HG02852 (cell line): ENCODE results near the gene NUDT16L1.

Source experiments
- ATAC-seq: cut with Tn5 transposase; IDR thresholded peaks from one replicate; pipeline ENCODE4 v1.9.1; 2021; ENCODE audit warnings: mild to moderate bottlenecking, moderate library complexity; ENCODE audit not compliant: unreplicated experiment

NUDT16L1 gene

DNA sequence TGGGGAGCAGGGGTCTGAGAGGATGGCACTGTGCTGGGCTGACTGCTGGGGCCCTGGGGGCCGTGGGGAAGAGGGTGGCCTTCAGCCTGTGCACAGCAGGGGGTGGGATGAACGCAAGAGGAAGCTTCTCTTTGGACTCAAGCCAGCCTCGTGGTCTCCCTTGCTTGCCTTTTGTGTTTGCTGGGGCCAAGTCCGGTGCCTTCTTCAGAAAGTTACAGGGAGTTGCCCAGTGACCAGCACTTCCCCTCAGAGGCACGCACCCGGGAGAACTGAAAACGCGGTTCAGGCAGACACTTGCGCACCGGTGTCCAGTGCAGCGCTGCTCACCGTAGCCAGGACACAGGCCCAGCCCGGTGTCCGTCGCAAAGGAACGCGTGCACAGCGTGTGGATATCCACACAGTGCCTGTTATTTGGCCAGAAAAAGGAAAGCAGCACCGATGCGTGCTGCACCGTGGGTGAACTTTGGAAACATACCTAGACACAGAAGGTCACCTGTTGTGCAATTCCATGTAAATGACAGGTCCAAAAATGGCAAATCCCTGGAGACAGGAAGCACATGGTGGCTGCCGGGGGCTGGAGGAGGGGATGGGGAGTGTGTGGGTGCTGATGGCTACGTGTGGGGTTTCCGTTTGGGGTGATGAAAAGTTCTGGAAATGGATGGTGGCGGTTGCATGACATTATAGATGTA, 29.4 kb upstream of the NUDT16L1 start:
- ATAC-seq = no peak

DNA sequence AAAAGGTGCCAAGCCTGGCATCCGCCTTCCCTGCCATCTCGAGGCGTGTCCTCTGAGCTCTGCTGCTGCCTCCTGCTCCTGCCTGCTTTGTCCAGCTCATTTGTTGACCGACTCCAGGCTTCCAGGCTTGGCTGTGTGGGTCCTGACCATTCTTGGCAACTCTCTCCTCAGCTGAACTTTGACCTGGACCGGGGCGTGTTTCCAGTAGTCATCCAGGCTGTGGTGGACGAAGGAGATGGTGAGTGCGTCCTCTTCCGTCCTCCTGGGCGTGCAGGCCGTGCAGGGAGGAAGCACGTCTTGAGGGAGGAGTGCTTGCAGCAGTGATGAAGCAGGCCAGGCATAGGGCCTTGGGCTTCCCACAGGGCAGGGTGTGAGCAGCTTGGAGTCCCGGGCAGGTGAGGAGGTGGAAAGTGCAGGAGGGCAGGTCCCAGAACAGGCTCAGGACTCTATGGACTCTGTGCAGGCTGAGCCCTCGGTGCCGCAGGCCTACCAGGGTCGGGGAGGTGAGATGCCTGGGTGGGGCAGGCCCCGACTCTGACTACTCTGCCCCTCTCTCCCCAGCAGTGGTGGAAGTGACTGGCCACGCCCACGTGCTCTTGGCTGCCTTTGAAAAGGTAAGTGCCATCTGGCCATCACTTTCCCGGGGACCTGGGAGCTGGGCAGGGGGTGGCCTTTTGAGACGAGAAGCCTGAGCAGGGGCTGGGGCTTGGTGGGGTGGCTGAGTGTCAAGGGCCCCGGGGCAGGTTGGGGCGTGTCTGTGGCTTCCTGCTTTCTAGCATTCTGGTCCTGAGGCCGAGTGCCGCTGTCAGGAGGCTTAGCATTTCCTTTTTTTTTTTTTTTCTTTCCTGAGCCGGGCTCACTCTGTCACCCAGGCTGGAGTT, 28.6 kb upstream of the NUDT16L1 start:
- ATAC-seq = no peak

GRCh38 chr16:4666537-4667202, 26.7 kb upstream of the NUDT16L1 start:
- ATAC-seq = no peak

- no peak for ATAC-seq
These were observed 26.0 kb upstream of the NUDT16L1 start for GRCh38 chr16:4667203-4667963.

GRCh38 chr16:4668313-4668960, 24.9 kb upstream of the NUDT16L1 start:
- ATAC-seq = no peak

DNA sequence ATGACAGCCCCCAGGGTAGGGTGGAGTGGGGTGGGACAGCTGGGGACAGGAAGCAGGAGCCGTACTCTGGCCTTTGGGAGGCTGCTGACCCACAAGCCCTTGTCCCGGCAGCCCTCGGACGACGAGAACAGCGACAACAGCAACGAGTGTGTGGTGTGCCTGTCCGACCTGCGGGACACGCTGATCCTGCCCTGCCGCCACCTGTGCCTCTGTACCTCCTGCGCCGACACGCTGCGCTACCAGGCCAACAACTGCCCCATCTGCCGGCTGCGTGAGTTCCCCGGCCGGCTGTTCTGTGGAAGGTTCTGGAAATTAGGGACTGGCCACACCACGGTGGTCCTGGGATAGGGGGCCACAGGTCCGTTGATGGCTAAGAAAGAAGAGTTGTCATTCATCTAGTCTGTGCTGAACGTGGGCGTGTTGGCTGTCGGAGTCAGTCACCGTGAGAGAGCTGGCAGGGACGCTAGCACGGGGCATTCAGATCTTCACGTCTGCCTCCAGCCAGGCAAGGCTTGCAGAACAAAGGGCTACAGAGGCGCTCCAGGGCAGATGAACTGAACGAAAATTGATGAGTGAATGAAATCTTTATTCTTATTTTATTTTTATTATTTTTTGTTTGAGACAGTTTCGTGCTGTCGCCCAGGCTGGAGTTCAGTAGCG, 19.8 kb upstream of the NUDT16L1 start:
- no peak for ATAC-seq

- no peak for ATAC-seq
These were observed 18.3 kb upstream of the NUDT16L1 start for GRCh38 chr16:4674926-4675530.

DNA sequence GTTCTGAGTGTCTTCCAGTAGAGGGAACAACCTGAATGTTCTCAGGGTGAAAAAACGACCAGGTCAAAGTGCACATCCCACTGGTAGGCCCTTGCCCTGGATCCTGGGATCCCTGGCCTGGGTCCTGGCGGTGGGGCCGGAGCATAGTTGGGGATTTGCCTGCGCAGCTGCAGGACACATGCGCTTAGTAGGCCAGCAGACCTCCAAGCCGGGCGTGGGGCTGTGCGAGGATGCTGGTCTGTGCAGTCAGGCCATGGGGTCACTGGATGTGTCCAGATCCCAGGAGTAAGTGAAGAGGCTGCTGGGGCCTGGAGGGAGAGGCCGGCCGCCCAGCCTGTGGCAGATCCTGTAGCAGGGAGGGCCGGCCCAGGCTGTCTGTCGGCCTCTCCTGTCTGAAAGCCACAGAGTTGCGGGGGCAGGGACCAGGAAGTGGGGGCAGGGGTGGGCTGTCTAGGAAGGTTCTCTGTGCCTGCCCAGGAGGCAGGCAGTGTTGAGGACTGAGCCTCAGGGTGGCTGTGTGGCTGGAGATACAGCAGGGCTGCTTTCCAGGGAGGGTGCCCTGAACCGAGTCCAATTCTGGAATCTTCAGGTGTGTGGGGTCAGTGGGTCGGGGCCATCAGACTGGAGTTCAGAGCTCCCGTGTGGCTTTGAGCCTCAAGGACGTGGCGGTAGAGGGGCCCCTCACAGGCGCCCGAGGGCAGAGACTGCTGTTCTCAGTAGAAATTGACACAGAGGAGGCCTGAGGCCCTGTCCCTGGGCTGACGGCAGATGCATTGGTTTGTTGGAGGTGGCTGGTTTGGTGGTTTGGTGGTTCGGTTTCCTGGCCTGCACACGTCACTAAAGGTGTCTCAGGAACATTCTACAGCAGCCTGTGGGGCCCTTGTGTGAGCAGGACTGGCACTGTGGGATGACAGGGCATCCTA, 17.2 kb upstream of the NUDT16L1 start:
- ATAC-seq = no peak

GRCh38 chr16:4676831-4677230, 16.5 kb upstream of the NUDT16L1 start:
- no peak for ATAC-seq

GRCh38 chr16:4677390-4677789, 16.0 kb upstream of the NUDT16L1 start:
- no peak for ATAC-seq

DNA sequence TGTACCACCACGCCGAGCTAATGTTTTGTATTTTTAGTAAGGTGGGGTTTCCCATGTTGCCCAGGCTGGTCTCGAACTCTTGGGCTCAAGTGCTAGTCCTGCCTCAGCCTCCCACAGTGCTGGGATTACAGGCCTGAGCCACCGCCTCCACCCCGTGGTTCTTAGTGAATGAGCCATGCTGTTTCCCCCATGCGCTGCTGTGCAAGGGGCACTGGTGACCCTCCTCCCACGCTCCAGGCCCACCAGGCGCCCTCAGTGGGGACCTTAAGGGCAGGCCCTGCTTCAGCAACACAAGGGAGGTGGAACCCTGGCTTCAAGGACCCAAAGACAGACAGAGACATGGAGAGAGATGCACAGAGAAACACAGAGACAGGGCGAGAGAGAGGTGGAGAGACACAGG, 15.4 kb upstream of the NUDT16L1 start:
- ATAC-seq = no peak

DNA sequence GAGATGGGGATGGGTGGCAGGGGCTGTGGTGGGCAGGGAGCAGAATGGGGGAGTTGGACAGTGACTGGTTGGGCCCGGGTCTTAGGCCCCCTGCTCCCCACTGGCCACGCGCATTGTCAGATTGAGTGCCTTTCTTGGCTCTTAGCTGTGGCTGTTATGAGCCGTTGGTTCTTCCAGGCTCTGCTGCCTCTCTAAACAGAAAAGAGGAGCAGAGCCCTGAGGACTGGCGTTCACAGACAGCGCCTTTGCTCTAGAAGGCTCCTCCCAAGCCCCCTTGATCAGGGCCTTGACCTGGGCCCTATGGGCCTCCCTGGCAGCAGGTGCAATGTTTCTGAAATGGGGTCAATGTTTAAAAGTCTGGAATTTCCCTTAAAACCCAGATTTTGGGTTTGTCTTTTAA, 14.8 kb upstream of the NUDT16L1 start:
- no peak for ATAC-seq

DNA sequence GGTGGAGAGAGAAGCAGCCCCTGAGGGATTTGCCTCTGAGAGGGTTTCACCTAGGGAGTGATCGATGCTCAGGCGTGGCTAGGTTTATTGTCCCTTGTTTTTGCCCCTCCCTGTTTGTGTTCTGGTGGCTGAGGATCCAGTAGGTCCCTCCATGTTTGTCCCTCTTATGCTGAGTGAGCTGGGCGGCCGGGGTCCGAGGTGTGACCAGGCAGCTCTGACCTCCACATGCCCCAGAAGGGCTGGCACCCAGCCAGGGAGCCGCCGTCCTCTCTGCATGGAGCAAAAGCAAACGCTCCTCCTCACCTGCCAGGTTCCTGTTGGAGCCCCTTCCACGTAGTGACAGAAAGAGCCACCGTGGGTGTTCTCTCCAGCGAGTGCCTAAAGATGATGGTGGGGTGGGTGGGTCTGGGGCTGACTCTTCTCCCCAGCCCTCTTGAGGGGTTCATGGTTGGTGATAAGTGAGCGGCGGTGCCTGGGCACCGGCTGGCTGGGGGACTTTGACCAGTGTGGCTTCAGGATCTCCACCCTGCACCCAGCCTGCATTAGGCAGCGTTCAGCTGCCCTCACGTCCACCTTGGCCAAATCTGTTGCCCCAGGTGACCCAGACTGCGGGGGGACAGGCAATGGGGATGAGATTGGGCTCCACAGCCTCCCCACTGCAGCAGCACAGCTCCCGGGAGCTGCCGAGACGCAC, 14.1 kb upstream of the NUDT16L1 start:
- no peak for ATAC-seq

DNA sequence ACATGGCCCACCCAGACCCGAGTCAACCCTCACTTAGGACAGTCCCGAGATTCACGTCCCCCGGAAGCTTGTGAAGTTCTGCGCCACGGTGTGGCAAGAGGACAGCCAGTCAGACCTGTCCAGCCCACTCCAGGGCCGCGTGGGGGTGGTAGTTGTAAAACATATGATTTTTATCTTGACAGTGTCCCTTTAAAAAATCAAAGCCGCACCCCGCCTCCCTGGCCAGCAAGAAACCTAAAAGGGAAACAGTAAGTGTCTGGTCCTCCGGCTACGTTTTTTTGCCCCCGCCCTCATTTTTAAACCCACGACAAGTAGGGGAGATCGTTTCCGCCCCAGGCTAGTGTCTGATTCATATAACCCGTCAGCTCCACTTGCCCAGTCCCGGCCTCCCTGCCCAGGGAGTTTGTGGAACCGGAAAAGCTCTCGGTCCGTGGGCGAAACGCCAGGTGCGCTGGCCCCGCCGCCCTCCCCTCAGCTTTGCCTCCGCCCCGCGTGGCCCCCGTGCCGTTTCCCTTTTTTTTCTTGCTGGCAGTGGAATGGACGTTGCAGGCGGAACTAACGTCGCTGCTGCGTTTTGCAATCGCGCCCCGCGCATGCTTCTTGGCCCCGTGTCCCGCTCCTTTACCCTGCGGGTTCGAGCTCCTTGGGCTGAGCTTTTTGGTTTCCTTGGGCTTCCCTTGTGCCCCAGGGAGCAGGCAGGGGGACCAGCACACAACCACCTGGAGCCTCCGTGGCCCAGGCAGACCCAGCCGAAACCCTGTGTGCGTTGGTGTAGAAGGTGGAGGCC, 13.3 kb upstream of the NUDT16L1 start:
- no peak for ATAC-seq

DNA sequence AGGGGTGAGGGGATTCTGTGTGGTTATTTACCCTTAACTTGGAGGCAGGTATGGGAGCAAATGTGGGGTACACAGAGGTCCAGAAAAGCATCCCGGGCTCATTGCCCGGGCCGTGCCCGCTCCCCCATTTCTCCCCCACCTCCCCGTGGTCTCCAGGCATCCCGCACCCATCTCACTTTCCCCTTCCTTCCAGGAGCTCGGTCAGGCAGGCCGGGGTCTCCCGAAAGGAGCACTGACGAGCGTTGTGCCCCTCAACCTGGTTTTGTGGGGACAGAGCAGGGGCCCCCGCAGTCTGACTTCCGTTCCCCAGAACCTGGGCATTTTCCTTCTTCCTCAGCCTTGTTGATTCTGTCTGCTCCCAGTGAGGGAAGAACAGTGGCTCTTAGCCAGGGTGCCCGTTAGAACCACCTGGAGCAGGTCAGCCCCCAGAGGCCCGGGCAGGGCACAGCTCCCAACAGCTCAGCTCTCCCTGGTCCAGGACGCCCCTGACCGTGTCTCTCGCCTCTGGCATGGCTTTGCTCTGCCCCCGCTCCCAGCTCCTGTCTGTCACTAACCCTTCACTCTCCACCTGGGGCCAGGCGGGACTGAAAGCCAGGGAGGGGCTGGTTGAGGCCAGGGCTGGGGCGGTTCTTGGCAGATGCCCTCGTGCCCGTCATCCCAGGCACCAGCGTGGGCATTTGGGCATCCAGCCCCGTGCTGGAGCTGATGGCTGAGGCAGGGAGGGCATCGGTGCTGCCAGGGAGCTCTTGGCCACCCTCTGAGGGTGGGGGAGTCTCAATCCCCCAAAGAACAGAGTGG, 12.5 kb upstream of the NUDT16L1 start:
- ATAC-seq = no peak

DNA sequence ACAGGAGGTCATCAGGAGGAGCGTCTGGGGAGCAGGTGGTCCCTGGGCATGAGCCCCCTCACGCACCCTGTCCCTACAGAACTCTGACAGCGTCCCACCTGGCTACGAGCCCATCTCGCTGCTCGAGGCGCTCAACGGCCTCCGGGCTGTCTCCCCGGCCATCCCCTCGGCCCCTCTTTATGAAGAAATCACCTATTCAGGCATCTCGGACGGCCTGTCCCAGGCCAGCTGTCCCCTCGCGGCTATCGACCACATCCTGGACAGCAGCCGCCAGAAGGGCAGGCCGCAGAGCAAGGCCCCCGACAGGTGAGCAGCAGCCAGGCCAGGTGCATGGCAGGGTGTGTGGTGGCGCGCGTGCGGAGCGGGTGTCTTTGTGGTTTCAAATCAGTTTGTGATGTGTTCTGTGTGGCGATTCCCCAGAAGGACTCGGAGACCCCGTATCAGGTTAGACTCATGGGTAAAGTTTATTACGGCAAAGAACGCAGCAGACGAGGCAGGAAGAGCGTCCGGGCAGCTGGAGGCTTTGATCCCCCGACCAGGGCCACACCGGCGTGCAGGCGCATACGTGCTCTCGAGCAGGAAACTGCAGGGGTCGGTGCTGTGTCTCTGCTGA, 11.8 kb upstream of the NUDT16L1 start:
- ATAC-seq = no peak
